ENCODE data around the gene ANKRD40. TPM values are rescaled to one million over a fixed set of nuclear protein-coding genes. Genes with fewer than 3 reads are reported as not detected.

Gene ANKRD40
- total RNA-seq, 2 donors from 2014 or later, result 21.3 to 27.0 TPM

- ATAC-seq, result no peak
- Histone ChIP-seq H3K27me3 (no peaks in the 10 kb centered on the region), H3K27ac (peak overlapping the region in 2 of 4 donors; percentile 7 to 29), H3K4me1 (peaks cover 41% of the 10 kb centered on the region), H3K36me3 (replicated peaks in 1 of 2; ENCODE audit: insufficient read depth in 1 of 2, low read depth in 2 of 2) (peaks cover 0 to 9% of the 10 kb centered on the region in 2 donors), H3K9me3 (no peaks in the 10 kb centered on the region), H3K4me3 (no peak overlapping the region)
- intact Hi-C loops (cut with DNase I), result no loop called here
- TF ChIP-seq CTCF (IDR thresholded peaks at IDR 0.05) (no peak), POLR2A (IDR thresholded peaks at IDR 0.05) (no peak)
- no peak for DNase-seq
- WGBS, 2 donors, result 58 to 77% methylated on average over 3 of the region's 3 CpGs
Measured at GRCh38 chr17:50703162-50703561, 4.6 kb downstream of the ANKRD40 start.

GRCh38 chr17:50699410-50699809, 8.3 kb downstream of the ANKRD40 start:
- no peak for ATAC-seq

GRCh38 chr17:50697663-50698272, 9.9 kb downstream of the ANKRD40 start:
- H3K4me3 ChIP-seq, result no peak overlapping the region
- peaks cover 50% of the 10 kb centered on the region for H3K4me1 ChIP-seq
- DNase-seq (no peak), ATAC-seq (no peak)
- no peaks in the 10 kb centered on the region for H3K9me3 ChIP-seq
- 34 to 36% methylated on average over 3 of the region's 3 CpGs for WGBS, 2 donors
- intact Hi-C loops (cut with DNase I), result loop anchor here (5.0 to 10.0 kb wide), 3 partner anchors 70 to 213 kb away; no protein-coding TSS in a partner anchor
- peak overlapping the region; percentile 28 to 93 (median 72) for H3K27ac ChIP-seq
- no peaks in the 10 kb centered on the region for H3K27me3 ChIP-seq
- peaks cover 0 to 16% of the 10 kb centered on the region in 2 donors for H3K36me3 ChIP-seq (replicated peaks in 1 of 2; ENCODE audit: insufficient read depth in 1 of 2, low read depth in 2 of 2)
- TF ChIP-seq CTCF (IDR thresholded peaks at IDR 0.05), result peak in 4 of 7 experiments; percentile 30 to 41 (median 37)
- TF ChIP-seq POLR2A (IDR thresholded peaks at IDR 0.05), result no peak

More at GRCh38 chr17:50699410-50699809, 8.3 kb downstream of the ANKRD40 start:
- Histone ChIP-seq H3K4me1 (peaks cover 51% of the 10 kb centered on the region), H3K9me3 (no peaks in the 10 kb centered on the region), H3K36me3 (replicated peaks in 1 of 2; ENCODE audit: insufficient read depth in 1 of 2, low read depth in 2 of 2) (peaks cover 0 to 16% of the 10 kb centered on the region in 2 donors), H3K27ac (no peak overlapping the region), H3K4me3 (no peak overlapping the region), H3K27me3 (no peaks in the 10 kb centered on the region)
- WGBS, 2 donors, result 89 to 94% methylated on average over 7 of the region's 7 CpGs
- DNase-seq, result no peak
- TF ChIP-seq POLR2A (IDR thresholded peaks at IDR 0.05), result no peak
- no peak for TF ChIP-seq CTCF (IDR thresholded peaks at IDR 0.05)
- intact Hi-C loops (cut with DNase I), result loop anchor here (5.0 to 10.0 kb wide), 3 partner anchors 72 to 215 kb away; no protein-coding TSS in a partner anchor

- peaks cover 0 to 16% of the 10 kb centered on the region in 2 donors for H3K36me3 ChIP-seq (replicated peaks in 1 of 2; ENCODE audit: insufficient read depth in 1 of 2, low read depth in 2 of 2)
- H3K4me1 ChIP-seq, result peaks cover 57% of the 10 kb centered on the region
- peak overlapping the region; percentile 28 to 94 (median 92) for H3K27ac ChIP-seq
- DNase-seq (peak in 1 of 4 donors; percentile 42), ATAC-seq (peak; percentile 33)
- peak in 1 of 3 donors; percentile 8 for TF ChIP-seq POLR2A (IDR thresholded peaks at IDR 0.05)
- TF ChIP-seq CTCF (IDR thresholded peaks at IDR 0.05), result peak in 4 of 7 experiments; percentile 29 to 44 (median 33)
- WGBS, 2 donors, result 37 to 54% methylated on average over 3 of the region's 3 CpGs
- no peak overlapping the region for H3K4me3 ChIP-seq
- intact Hi-C loops (cut with DNase I), result loop anchor here (5.0 to 10.0 kb wide), 3 partner anchors 70 to 212 kb away; no protein-coding TSS in a partner anchor
- no peaks in the 10 kb centered on the region for H3K27me3 ChIP-seq
- H3K9me3 ChIP-seq, result no peaks in the 10 kb centered on the region
Measured at GRCh38 chr17:50697062-50697461, 10.7 kb downstream of the ANKRD40 start.
